Fibroblast of skin of back (primary cell): Measurements from ENCODE around the gene DEFB131B. TPM values are rescaled to one million over a fixed set of nuclear protein-coding genes. Genes with fewer than 3 reads are reported as not detected.
"Not testable (repeated sequence)": the region's sequence is repeated elsewhere in the genome, so short reads cannot be mapped to it uniquely, and the experiment has no call there.

Experiments used
- DNase-seq: peaks from one replicate; pipeline ENCODE4 v3.0.0-alpha.2; 2013
- polyA plus RNA-seq, 2 experiments: library from polyadenylated mRNA; unstranded; fragments of 120-200 nt; gene quantifications; one replicate each; pipeline ENCODE4 v1.2.1, GENCODE V29; 2013; ENCODE audit not compliant: insufficient read length in 2 of 2

The DEFB131B gene
- polyA plus RNA-seq (2013, experiment 1 of 2; ENCODE audit: insufficient read length) = not detected
- polyA plus RNA-seq (2013, experiment 2 of 2; ENCODE audit: insufficient read length) = not detected

GRCh38 chr11:71878059-71878458 is at the start of gene DEFB131B:
Gene DEFB131B, plus strand, starts transcription at chr11:71878453. Its CDS starts 0 bp downstream, at chr11:71878453.
- not testable (repeated sequence) for DNase-seq

- DNase-seq = not testable (repeated sequence)
These were observed 49.0 kb upstream of the DEFB131B start for GRCh38 chr11:71829247-71829646.

GRCh38 chr11:71829686-71830085 is 48.6 kb upstream of the DEFB131B start:
- DNase-seq = not testable (repeated sequence)

- DNase-seq = not testable (repeated sequence)
These were observed 45.4 kb upstream of the DEFB131B start, which contains the start of gene DEFB108B for GRCh38 chr11:71832811-71833210. Gene DEFB108B, plus strand, starts transcription at chr11:71833200. Its CDS starts 0 bp downstream, at chr11:71833200.

GRCh38 chr11:71842720-71843119 is 35.5 kb upstream of the DEFB131B start:
- not testable (repeated sequence) for DNase-seq

GRCh38 chr11:71843355-71843754 is 34.9 kb upstream of the DEFB131B start:
- DNase-seq = not testable (repeated sequence)

- no peak for DNase-seq
These were observed 34.4 kb upstream of the DEFB131B start for GRCh38 chr11:71843858-71844257.

- not testable (repeated sequence) for DNase-seq
These were observed 24.4 kb upstream of the DEFB131B start for GRCh38 chr11:71853895-71854294.

- not testable (repeated sequence) for DNase-seq
These were observed 22.4 kb upstream of the DEFB131B start for GRCh38 chr11:71855880-71856279.

GRCh38 chr11:71860835-71861234 is 17.4 kb upstream of the DEFB131B start:
- DNase-seq = not testable (repeated sequence)

GRCh38 chr11:71863978-71864627 is 14.2 kb upstream of the DEFB131B start:
- peak; percentile 71 for DNase-seq

GRCh38 chr11:71867209-71867608 is 11.0 kb upstream of the DEFB131B start:
- DNase-seq = not testable (repeated sequence)

GRCh38 chr11:71869931-71870330 is 8.3 kb upstream of the DEFB131B start:
- DNase-seq = not testable (repeated sequence)

- not testable (repeated sequence) for DNase-seq
These were observed 7.6 kb upstream of the DEFB131B start for GRCh38 chr11:71870661-71871060.

GRCh38 chr11:71876262-71876661 is 2.0 kb upstream of the DEFB131B start:
- DNase-seq = not testable (repeated sequence)

GRCh38 chr11:71885806-71886205 is 7.6 kb downstream of the DEFB131B start:
- not testable (repeated sequence) for DNase-seq

GRCh38 chr11:71888335-71889010 is 10.2 kb downstream of the DEFB131B start:
- not testable (repeated sequence) for DNase-seq

- DNase-seq = not testable (repeated sequence)
These were observed 11.1 kb downstream of the DEFB131B start for GRCh38 chr11:71889181-71889872.

GRCh38 chr11:71895961-71896360 is 17.7 kb downstream of the DEFB131B start:
- DNase-seq = no peak

GRCh38 chr11:71901137-71901536 is 22.9 kb downstream of the DEFB131B start:
- peak; percentile 74 for DNase-seq

GRCh38 chr11:71908218-71908617 is 30.0 kb downstream of the DEFB131B start:
- no peak for DNase-seq

GRCh38 chr11:71910775-71911174 is 32.5 kb downstream of the DEFB131B start:
- not testable (repeated sequence) for DNase-seq
